Right forelimb (tissue), 1 donor: ENCODE results near the gene RETREG2.

Experiments
- DNase-seq: peaks from one replicate; pipeline ENCODE4 v3.0.0-alpha.2; 2018

The RETREG2 gene

GRCh38 chr2:219216535-219216915 is 38.5 kb downstream of the RETREG2 start:
- DNase-seq, result no peak

- DNase-seq, result no peak
Measured at GRCh38 chr2:219218217-219218731, 40.2 kb downstream of the RETREG2 start.

- DNase-seq, result peak; percentile 100
Measured at GRCh38 chr2:219218732-219219701, 40.9 kb downstream of the RETREG2 start, which contains the start of gene ABCB6. Gene ABCB6, minus strand, starts transcription at chr2:219218958. Its CDS starts 285 bp downstream, at chr2:219218673.

- DNase-seq, result no peak
Measured at GRCh38 chr2:219219784-219220532, 41.9 kb downstream of the RETREG2 start.

DNA sequence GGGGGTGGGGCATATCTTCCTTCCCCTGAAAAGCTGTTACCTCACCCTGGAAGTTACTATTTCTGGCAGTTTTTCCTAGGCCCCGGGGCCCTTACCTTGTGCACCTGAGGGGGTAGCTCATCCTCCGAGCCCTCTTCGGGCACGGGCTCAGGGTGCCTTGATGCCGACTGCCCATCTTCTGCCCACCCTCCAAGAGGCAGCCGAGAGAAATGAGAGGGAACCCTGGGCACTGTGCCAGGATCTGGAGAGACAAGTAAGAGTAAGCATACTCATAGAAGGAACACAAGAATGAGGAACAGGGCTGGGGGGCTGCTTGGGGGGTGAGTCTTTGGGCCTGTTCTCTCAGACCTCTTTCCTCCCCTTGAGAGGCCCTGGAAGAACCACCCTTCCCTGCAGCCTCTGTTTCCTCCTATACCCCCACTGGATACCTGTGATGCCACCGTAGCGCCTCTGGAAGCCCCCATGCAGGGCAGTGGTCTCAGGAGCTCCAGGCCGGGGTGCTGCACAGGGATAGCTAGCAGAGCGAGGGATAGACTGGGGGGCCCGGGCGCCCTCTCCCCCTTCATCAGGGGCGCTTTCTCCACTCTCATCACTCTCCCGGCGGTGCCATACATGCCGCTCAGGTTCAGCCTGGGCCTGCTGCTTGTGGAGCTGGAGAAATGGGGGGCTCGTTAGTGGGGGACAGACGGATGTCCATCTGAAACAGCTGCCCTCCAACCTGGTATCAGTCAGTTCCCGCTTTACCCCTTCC is 42.8 kb downstream of the RETREG2 start:
- DNase-seq, result no peak

DNA sequence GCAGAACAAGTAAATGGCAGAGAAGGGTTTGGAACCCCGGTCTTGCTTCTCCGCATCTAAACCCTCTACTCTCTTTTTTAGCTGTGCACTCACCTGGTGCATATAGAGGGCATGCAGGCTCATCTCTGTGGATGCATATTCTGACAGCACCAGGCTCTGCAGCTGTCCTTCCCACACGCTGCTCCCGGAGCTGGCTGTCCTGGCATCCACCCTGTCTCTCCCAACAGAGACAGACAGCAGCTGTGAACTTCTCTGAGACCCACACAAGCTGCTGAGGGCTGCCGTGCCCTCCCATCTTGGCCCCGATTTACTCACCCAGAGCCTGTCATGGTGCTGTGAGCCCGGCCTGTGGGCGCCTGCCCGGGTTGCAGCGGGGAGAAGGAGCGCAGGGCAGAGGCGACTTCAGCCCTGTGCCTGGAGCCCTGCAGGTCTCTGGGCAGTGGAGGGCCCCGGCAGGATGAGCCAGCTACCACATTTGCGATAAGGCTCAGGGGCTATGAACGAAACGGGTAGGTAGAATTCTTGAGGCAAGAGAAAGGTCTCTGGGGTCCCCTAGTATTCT is 44.0 kb downstream of the RETREG2 start:
- DNase-seq, result no peak

GRCh38 chr2:219223831-219224610 is 45.9 kb downstream of the RETREG2 start:
- DNase-seq, result no peak

GRCh38 chr2:219225350-219225749 is 47.3 kb downstream of the RETREG2 start:
- no peak for DNase-seq

DNA sequence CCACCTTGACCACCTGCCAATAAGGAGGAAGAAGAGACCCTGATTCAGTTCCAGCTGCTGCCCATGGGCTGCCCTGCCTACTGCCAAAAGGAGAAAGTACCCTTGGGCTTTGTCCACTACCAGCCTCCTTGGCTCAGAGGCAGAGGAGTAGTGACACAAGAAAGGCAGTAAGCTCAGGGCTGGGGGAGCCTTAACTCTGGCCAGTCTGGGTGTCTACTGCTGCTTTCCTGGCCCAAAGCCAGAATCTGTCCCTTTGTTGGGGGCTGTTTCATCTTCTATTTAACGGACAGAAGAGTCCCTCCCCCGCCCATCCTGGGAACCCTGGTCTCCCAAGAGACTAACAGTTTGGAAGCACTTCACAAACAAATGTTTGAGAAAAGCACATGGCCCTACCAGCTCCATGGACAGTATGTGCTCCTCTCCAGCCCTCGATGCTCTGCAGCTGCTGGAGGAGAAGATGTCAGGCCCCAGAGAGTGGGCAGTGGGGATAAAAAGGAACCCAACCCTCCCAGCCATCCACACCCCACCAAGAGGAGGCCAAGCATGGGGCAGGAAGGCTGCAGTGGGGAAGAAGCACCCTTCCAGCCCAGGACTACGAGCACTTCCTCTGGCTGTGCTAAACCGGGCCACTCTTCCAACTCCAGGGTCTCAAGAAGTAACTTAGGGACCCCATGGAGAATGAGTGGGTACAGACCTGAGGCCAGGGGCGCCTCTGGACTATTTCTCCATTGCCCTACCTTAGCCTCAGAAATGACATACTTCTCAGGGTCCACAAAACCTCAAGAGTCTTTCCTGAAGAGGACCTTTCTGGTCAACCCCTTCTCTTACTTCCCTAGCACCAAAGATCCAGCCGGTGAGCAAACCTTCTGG is 50.2 kb downstream of the RETREG2 start:
- DNase-seq, result no peak

- DNase-seq, result no peak
Measured at GRCh38 chr2:219228911-219229304, 50.8 kb downstream of the RETREG2 start.

- DNase-seq, result peak; percentile 98
Measured at GRCh38 chr2:219229305-219230058, 51.4 kb downstream of the RETREG2 start, which contains the start of the genes ANKZF1 and ATG9A. Gene ANKZF1, plus strand, starts transcription at chr2:219229806. Its CDS starts 452 bp downstream, at chr2:219230258. Gene ATG9A, minus strand, starts transcription at chr2:219229636. Its CDS starts 1,612 bp downstream, at chr2:219228024.

DNA sequence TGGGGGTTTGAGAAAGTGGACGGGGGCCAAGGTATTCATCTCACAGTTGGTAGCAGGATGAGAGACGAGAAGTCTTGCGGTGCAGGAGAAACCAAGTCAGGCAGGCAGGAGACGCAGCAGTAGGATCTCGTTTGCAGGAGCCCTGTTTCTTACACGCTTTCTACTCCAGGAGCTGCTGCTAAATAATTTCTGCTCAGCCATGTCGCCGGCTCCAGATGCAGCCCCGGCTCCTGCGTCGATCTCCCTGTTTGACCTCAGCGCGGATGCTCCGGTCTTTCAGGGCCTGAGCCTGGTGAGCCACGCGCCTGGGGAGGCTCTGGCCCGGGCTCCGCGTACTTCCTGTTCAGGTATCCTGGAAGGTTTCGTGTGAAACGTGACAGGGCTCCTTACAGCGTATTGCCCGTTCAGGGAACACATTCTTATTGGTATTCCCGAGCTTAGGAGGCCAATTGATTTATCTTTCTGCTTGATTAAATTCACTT is 52.0 kb downstream of the RETREG2 start:
- DNase-seq, result no peak

DNA sequence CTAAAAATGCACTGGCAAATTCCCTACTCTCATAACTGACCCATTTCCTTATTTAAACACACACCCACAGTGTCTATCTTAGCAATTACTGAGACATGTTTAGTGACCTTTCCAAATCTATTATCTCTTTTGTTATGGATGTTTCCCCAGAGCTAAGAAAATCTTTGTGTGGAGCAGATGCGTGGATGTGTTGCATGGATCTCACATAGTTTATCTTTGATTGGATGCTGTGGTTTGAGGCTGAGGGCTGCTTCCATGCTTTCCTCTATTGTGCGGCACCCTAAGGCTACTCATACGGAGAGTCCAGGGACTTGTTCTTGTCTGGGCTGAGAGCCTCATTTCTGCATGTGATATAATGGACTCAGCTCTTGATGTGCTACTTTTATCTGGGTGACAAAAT is 56.3 kb downstream of the RETREG2 start:
- DNase-seq, result no peak
